ENCODE measurements around the gene SNX8.

SNX8 gene

GRCh38 chr7:2205036-2205780, 109.0 kb downstream of the SNX8 start:
- no peak for DNase-seq (ENCODE audit: low read depth in 2 of 2, low spot score in 1 of 2)

DNA sequence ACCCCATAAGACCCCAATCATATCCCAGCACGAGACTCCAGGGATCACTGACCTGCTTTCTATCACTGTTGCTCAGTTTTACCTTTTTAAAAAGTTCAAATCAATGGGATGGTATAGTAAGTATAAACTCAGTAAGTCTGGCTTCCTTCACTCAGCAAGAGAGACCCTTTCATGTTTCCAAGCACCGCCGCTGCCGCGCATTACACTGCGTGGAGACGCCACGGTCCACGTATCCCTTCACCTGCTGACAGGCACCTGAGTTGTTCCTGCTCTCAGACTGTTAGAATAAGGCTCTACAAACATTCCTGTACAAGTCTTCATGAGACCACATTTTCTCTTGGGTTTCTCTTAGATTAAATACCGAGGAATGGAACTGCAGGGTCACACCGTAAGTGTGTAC, 109.8 kb downstream of the SNX8 start:
- no peak for DNase-seq (ENCODE audit: low read depth in 2 of 2, low spot score in 1 of 2)

GRCh38 chr7:2203766-2204300, 110.4 kb downstream of the SNX8 start:
- no peak for DNase-seq (ENCODE audit: low read depth in 2 of 2, low spot score in 1 of 2)

- DNase-seq (ENCODE audit: low read depth in 2 of 2, low spot score in 1 of 2), result no peak
Observed at GRCh38 chr7:2202901-2203765, 111.1 kb downstream of the SNX8 start.

DNA sequence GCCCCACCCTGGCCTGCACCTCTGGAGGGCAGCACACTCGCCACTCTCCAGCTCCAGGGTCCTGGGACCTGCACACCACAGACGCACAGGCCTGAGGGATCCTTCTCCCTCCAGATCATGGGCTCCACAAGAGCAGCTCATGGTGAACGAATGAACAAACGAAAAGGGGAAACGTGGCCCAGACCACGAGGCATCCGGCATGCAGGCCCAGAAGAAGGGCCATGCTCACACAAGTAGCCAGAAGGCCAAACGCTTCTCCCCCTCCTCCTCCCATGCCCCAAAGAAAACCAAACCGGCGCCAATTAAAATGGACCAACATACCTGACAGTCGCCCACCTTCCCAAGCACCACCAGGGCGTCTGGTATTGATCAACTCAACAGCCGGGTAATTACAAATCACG, 111.9 kb downstream of the SNX8 start:
- no peak for DNase-seq (ENCODE audit: low read depth in 2 of 2, low spot score in 1 of 2)

Data from stimulated activated CD8-positive, alpha-beta memory T cell treated with anti-CD3 and anti-CD28 coated beads, Interleukin-4, amount 100 ng/mL, for 1 hour (primary cell).